HG03175 (cell line): ENCODE data around the gene STYK1.

Experiments used
- ATAC-seq: cut with Tn5 transposase; IDR thresholded peaks from one replicate; pipeline ENCODE4 v1.9.1; 2021; ENCODE audit warnings: mild to moderate bottlenecking, moderate library complexity; ENCODE audit not compliant: unreplicated experiment

STYK1 gene

DNA sequence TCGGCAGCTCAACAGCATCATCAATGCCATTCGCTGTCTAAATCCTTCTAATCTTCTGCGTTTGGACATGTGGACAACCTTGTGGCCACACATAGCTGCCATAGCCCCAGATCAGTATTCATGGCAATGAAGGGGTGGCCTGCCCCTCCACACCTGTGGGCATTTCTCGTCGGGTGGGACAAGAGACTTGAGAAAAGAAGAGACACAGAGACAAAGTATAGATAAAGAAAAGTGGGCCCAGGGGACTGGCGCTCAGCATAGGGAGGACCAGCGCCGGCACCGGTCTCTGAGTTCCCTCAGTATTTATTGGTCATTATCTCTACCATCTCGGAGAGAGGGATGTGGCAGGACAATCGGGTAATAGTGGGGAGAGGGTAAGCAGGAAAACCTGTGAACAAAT, 102.7 kb downstream of the STYK1 start:
- no peak for ATAC-seq
